Measurements from ENCODE around the gene OR2B3. TPM values are rescaled to one million over a fixed set of nuclear protein-coding genes. Genes with fewer than 3 reads are reported as not detected.

The OR2B3 gene
- total and polyA plus RNA-seq, 12 donors = not detected

DNA sequence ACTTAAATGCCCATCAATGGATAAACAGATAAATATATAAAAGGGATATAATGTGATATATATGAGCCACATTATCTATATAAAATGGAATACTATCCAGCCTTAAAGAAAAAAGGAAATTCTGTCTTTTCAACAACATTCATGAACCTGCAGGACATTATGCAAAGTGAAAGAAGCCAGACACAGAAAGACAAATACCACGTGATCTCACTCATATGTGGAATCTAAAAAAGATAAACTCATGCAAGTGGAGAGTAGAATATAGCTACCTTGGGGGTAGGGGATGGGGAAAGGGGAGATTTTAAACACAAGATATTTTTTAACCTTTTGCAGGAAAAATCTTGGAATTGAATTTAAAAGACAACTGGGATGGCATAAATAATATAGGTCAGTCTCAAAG is 10.7 kb upstream of the OR2B3 start:
- Histone ChIP-seq H3K27me3 (no peaks in the 10 kb centered on the region), H3K4me3 (no peak overlapping the region), H3K4me1 (replicated peaks in 1 of 2) (no peaks in the 10 kb centered on the region), H3K27ac (no peak overlapping the region), H3K9me3 (replicated peaks in 1 of 3) (no peaks in the 10 kb centered on the region), H3K36me3 (replicated peaks in 1 of 2) (no peaks in the 10 kb centered on the region)
- WGBS, 4 donors = 63 to 78% (median 73%) methylated on average over 1 of the region's 1 CpG
- TF ChIP-seq, protein P1, sequence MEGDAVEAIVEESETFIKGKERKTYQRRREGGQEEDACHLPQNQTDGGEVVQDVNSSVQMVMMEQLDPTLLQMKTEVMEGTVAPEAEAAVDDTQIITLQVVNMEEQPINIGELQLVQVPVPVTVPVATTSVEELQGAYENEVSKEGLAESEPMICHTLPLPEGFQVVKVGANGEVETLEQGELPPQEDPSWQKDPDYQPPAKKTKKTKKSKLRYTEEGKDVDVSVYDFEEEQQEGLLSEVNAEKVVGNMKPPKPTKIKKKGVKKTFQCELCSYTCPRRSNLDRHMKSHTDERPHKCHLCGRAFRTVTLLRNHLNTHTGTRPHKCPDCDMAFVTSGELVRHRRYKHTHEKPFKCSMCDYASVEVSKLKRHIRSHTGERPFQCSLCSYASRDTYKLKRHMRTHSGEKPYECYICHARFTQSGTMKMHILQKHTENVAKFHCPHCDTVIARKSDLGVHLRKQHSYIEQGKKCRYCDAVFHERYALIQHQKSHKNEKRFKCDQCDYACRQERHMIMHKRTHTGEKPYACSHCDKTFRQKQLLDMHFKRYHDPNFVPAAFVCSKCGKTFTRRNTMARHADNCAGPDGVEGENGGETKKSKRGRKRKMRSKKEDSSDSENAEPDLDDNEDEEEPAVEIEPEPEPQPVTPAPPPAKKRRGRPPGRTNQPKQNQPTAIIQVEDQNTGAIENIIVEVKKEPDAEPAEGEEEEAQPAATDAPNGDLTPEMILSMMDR (IDR thresholded peaks at IDR 0.05) = no peak
- TF ChIP-seq POLR2A (IDR thresholded peaks at IDR 0.05) = no peak
- intact Hi-C loops (cut with DNase I) = no loop called here
- DNase-seq = no peak

DNA sequence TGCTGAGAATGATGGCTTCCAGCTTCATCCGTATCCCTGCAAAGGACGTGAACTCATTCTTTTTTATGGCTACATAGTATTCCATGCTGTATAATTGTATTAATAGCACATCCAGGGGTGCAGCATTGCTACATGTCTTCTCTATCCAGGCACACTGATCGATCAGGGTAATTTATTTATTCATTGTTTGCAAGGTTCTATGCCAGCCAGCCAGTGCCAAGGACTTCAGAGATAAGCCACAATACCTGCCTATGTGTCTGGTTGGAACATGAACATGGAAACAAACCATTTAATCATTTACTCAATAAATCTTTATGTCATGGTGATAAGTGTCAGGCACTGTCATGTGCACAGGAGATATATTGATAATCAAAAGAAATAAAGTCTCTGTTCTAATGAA is 5.8 kb upstream of the OR2B3 start:
- TF ChIP-seq, protein P1 (IDR thresholded peaks at IDR 0.05) = no peak
- no peak for TF ChIP-seq POLR2A (IDR thresholded peaks at IDR 0.05)
- 78 to 86% (median 82%) methylated on average over 3 of the region's 3 CpGs for WGBS, 4 donors
- Histone ChIP-seq H3K27ac (no peak overlapping the region), H3K9me3 (replicated peaks in 1 of 3) (peaks cover 0 to 4% (median 0%) of the 10 kb centered on the region in 3 donors), H3K27me3 (no peaks in the 10 kb centered on the region), H3K4me1 (replicated peaks in 1 of 2) (no peaks in the 10 kb centered on the region), H3K36me3 (replicated peaks in 1 of 2) (no peaks in the 10 kb centered on the region), H3K4me3 (no peak overlapping the region)
- intact Hi-C loops (cut with DNase I) = no loop called here
- no peak for DNase-seq

DNA sequence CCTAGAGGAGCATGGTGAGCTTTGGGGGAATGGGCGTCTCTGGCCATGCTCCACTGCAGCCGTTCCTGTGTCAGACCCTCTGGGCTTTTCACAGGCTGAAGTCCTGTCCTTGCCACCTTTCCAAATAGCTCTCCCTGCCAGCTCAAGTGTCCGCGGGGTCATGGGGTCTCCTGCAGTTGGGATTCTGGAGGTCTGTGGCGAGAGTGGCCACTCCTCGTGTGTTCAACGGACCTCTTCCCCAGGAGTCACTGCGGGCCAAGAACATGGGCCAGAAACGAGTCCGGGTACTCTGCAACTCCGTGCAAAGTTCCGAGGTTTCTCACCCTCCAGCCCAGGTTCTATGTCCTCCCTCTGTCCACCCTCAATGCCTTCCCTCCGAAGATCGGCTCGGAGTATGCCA is 4.7 kb downstream of the OR2B3 start:
- Histone ChIP-seq H3K4me1 (replicated peaks in 1 of 2) (no peaks in the 10 kb centered on the region), H3K36me3 (replicated peaks in 1 of 2) (no peaks in the 10 kb centered on the region), H3K27me3 (no peaks in the 10 kb centered on the region), H3K9me3 (replicated peaks in 1 of 3) (no peaks in the 10 kb centered on the region), H3K27ac (no peak overlapping the region), H3K4me3 (no peak overlapping the region)
- DNase-seq = no peak
- TF ChIP-seq POLR2A (IDR thresholded peaks at IDR 0.05) = no peak
- TF ChIP-seq, protein P1 (IDR thresholded peaks at IDR 0.05) = no peak
- intact Hi-C loops (cut with DNase I) = no loop called here
- WGBS, 4 donors = 85 to 91% (median 89%) methylated on average over 9 to 15 of the region's 15 CpGs

DNA sequence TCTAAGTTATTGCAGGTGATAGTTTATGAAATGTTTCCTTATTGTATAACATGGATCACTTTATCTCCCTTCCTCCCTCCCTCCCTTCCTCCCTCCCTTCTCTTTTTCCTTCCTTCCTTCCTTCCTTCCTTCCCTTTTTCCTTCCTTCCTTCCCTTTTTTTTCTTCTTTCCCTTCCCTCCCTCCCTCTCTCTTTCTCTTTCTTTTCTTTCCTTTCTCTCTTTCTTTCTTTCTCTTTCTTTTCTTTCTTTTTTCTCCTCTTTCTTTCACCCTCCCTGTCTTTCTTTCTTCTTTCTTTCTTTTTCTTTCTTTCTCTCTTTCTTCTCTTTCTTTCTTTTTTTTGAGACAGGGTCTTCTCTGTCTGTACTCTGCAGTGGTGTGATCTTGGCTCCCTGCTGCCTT is 5.8 kb downstream of the OR2B3 start:
- no peak for DNase-seq
- no peak for TF ChIP-seq POLR2A (IDR thresholded peaks at IDR 0.05)
- TF ChIP-seq, protein P1 (IDR thresholded peaks at IDR 0.05) = no peak
- intact Hi-C loops (cut with DNase I) = no loop called here
- Histone ChIP-seq H3K36me3 (replicated peaks in 1 of 2) (no peaks in the 10 kb centered on the region), H3K4me1 (replicated peaks in 1 of 2) (no peaks in the 10 kb centered on the region), H3K27me3 (no peaks in the 10 kb centered on the region), H3K4me3 (no peak overlapping the region), H3K9me3 (replicated peaks in 1 of 3) (no peaks in the 10 kb centered on the region), H3K27ac (no peak overlapping the region)
